GM23338 (cell line): ENCODE data around the gene ACSF3. TPM values are rescaled to one million over a fixed set of nuclear protein-coding genes. Genes with fewer than 3 reads are reported as not detected.

Experiments
- ATAC-seq: fragments of 200-7000 bp; cut with Tn5 transposase; 3 replicates; pipeline ENCODE4 v1.9.1; 2020
- DNase-seq: peaks from one replicate; pipeline ENCODE4 v3.0.0-alpha.2; 2015; ENCODE audit warnings: low spot score
- H2AFZ ChIP-seq: fragments of 200-600 bp; sonication (generic); 2 replicates; pipeline ENCODE4 v1.8.0; 2016; ENCODE audit warnings: antibody characterized with exemption, mild to moderate bottlenecking, moderate library complexity
- H3F3A ChIP-seq: fragments of 200-600 bp; sonication (generic); replicated peaks from 2 replicates; pipeline ENCODE4 v1.8.0; 2017; ENCODE audit warnings: antibody characterized with exemption, mixed run types, low read depth
- H3K27ac ChIP-seq: fragments of 200-600 bp; sonication (generic); 2 replicates; pipeline ENCODE4 v1.6.1; 2016; ENCODE audit warnings: low read depth
- H3K27me3 ChIP-seq: fragments of 200-600 bp; sonication (generic); 2 replicates; pipeline ENCODE4 v1.8.0; 2016; ENCODE audit warnings: mild to moderate bottlenecking, mixed run types, moderate library complexity; ENCODE audit not compliant: insufficient read depth
- H3K36me3 ChIP-seq: fragments of 200-600 bp; sonication (generic); 2 replicates; pipeline ENCODE4 v1.8.0; 2016; ENCODE audit warnings: mild to moderate bottlenecking; ENCODE audit not compliant: insufficient read depth
- H3K4me1 ChIP-seq: fragments of 200-600 bp; sonication (generic); 2 replicates; pipeline ENCODE4 v1.8.0; 2016; ENCODE audit warnings: mild to moderate bottlenecking, moderate library complexity; ENCODE audit not compliant: insufficient read depth
- H3K4me2 ChIP-seq: fragments of 200-600 bp; sonication (generic); 2 replicates; pipeline ENCODE4 v1.7.1; 2017; ENCODE audit warnings: mixed run types
- H3K4me3 ChIP-seq: fragments of 200-600 bp; sonication (generic); 2 replicates; pipeline ENCODE4 v1.6.1; 2016; ENCODE audit warnings: mixed run types
- H3K79me2 ChIP-seq: fragments of 200-600 bp; sonication (generic); replicated peaks from 2 replicates; pipeline ENCODE4 v1.8.0; 2017; ENCODE audit warnings: mild to moderate bottlenecking; ENCODE audit not compliant: insufficient read depth
- H3K9me2 ChIP-seq: fragments of 200-600 bp; sonication (generic); 2 replicates; pipeline ENCODE4 v1.8.0; 2017; ENCODE audit not compliant: insufficient read depth
- H4K20me1 ChIP-seq: fragments of 200-600 bp; sonication (generic); replicated peaks from 2 replicates; pipeline ENCODE4 v1.8.0; 2017; ENCODE audit warnings: mild to moderate bottlenecking; ENCODE audit not compliant: insufficient read depth
- H3K27ac Mint-ChIP-seq: 2 replicates; pipeline ENCODE4 v1.8.0; 2020; ENCODE audit warnings: inconsistent platforms, mild to moderate bottlenecking, moderate library complexity, mixed read lengths
- H3K27me3 Mint-ChIP-seq: 3 replicates; pipeline ENCODE4 v1.8.0; 2022; ENCODE audit warnings: low read depth, mild to moderate bottlenecking, moderate library complexity, mixed read lengths, inconsistent platforms; ENCODE audit not compliant: insufficient read depth, poor library complexity
- H3K36me3 Mint-ChIP-seq: 3 replicates; pipeline ENCODE4 v1.8.0; 2021; ENCODE audit warnings: low read depth, mild to moderate bottlenecking, inconsistent platforms, moderate library complexity, mixed read lengths
- H3K4me1 Mint-ChIP-seq: 3 replicates; pipeline ENCODE4 v1.8.0; 2020; ENCODE audit warnings: mild to moderate bottlenecking, inconsistent platforms, mixed read lengths
- H3K4me3 Mint-ChIP-seq: 3 replicates; pipeline ENCODE4 v1.8.0; 2021; ENCODE audit warnings: moderate library complexity, mild to moderate bottlenecking, inconsistent platforms, mixed read lengths
- H3K9me3 Mint-ChIP-seq: 3 replicates; pipeline ENCODE4 v1.8.0; 2020; ENCODE audit warnings: moderate library complexity, mild to moderate bottlenecking, inconsistent platforms, mixed read lengths
- CREB1 ChIP-seq: fragments of 250-450 bp; sonication (Bioruptor Pico); IDR thresholded peaks from 2 replicates; pipeline ENCODE4 v1.5.0; 2020; ENCODE audit warnings: low read depth, mild to moderate bottlenecking, moderate library complexity
- EZH2phosphoT487 ChIP-seq: fragments of 200-600 bp; sonication (generic); IDR thresholded peaks from one replicate; pipeline ENCODE4 v1.8.1; 2018; ENCODE audit warnings: antibody characterized with exemption; ENCODE audit not compliant: unreplicated experiment
- JUNB ChIP-seq: IDR thresholded peaks from one replicate; pipeline ENCODE4 v1.6.1; 2016; ENCODE audit warnings: antibody characterized with exemption; ENCODE audit not compliant: unreplicated experiment
- NANOG ChIP-seq: IDR thresholded peaks from 2 replicates; pipeline ENCODE4 v1.6.1; 2016; ENCODE audit warnings: antibody characterized with exemption, borderline replicate concordance
- POLR2AphosphoS5 ChIP-seq: IDR thresholded peaks from 2 replicates; pipeline ENCODE4 v1.6.1; 2016; ENCODE audit warnings: antibody characterized with exemption, low read depth
- STAT1 ChIP-seq: IDR thresholded peaks from one replicate; pipeline ENCODE4 v1.6.1; 2016; ENCODE audit warnings: antibody characterized with exemption; ENCODE audit not compliant: unreplicated experiment
- ZNF331 ChIP-seq: fragments of 250-450 bp; sonication (Bioruptor Pico); IDR thresholded peaks from 2 replicates; pipeline ENCODE4 v1.5.0; 2020; ENCODE audit warnings: low read depth, mild to moderate bottlenecking, moderate library complexity
- polyA plus RNA-seq: library from polyadenylated mRNA; unstranded; fragments of >200 nt; fragmentation: Nextera tagmentation; extraction: Ambion mirVana; gene quantifications from 2 replicates; pipeline ENCODE4 v1.2.1, GENCODE V29; 2016
- total RNA-seq: library from RNA; depleted of rRNA; stranded (reverse); fragments of >200 nt; shearing (Covaris generic); gene quantifications from 2 replicates; pipeline ENCODE4 v1.2.3, GENCODE V29; 2014
- TF ChIP-seq, protein P1 (sequence below): fragments of 250-450 bp; sonication (Bioruptor Pico); IDR thresholded peaks from 2 replicates; pipeline ENCODE4 v1.5.0; 2020; ENCODE audit warnings: mild to moderate bottlenecking, moderate library complexity
- TF ChIP-seq, protein P2 (sequence below), 2 experiments: fragments of 200-600 bp in 1 of 2; sonication (generic) in 1 of 2; conservative IDR thresholded peaks; 2 replicates each; pipeline versions ENCODE4 v1.5.1 to v1.6.1; 2016 to 2017; ENCODE audit warnings: antibody characterized with exemption in 2 of 2, low read depth in 2 of 2, mild to moderate bottlenecking in 2 of 2, moderate library complexity in 1 of 2
- TF ChIP-seq, protein P3 (sequence below): IDR thresholded peaks from 2 replicates; pipeline ENCODE4 v1.6.1; 2016; ENCODE audit warnings: antibody characterized with exemption
- TF ChIP-seq, protein P4 (sequence below): IDR thresholded peaks from one replicate; pipeline ENCODE4 v1.6.1; 2018; ENCODE audit warnings: antibody characterized with exemption; ENCODE audit not compliant: unreplicated experiment

The ACSF3 gene
- total and polyA plus RNA-seq, 2 experiments from 2014 or later, result 12.8 to 23.1 TPM

DNA sequence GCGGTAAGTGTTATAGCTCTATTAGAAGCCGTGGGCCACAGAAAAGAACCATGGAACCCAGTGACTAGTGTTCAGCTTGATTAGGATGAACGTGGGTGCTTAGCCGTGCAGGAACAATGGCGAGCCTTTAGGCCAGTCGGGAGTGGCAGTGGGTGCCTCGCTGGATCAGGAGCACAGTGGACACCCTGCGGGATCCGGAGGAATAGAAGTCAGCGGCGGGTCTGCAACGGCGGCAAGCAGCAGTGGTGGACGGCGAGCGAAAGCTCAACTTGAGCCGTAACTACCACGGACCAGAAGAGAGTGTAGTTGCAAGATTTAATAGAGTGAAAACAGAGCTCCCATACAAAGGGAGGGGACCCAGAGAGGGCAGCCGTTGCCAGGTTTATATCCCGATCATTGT, 40.6 kb downstream of the ACSF3 start (continued):
- TF ChIP-seq, protein P1, sequence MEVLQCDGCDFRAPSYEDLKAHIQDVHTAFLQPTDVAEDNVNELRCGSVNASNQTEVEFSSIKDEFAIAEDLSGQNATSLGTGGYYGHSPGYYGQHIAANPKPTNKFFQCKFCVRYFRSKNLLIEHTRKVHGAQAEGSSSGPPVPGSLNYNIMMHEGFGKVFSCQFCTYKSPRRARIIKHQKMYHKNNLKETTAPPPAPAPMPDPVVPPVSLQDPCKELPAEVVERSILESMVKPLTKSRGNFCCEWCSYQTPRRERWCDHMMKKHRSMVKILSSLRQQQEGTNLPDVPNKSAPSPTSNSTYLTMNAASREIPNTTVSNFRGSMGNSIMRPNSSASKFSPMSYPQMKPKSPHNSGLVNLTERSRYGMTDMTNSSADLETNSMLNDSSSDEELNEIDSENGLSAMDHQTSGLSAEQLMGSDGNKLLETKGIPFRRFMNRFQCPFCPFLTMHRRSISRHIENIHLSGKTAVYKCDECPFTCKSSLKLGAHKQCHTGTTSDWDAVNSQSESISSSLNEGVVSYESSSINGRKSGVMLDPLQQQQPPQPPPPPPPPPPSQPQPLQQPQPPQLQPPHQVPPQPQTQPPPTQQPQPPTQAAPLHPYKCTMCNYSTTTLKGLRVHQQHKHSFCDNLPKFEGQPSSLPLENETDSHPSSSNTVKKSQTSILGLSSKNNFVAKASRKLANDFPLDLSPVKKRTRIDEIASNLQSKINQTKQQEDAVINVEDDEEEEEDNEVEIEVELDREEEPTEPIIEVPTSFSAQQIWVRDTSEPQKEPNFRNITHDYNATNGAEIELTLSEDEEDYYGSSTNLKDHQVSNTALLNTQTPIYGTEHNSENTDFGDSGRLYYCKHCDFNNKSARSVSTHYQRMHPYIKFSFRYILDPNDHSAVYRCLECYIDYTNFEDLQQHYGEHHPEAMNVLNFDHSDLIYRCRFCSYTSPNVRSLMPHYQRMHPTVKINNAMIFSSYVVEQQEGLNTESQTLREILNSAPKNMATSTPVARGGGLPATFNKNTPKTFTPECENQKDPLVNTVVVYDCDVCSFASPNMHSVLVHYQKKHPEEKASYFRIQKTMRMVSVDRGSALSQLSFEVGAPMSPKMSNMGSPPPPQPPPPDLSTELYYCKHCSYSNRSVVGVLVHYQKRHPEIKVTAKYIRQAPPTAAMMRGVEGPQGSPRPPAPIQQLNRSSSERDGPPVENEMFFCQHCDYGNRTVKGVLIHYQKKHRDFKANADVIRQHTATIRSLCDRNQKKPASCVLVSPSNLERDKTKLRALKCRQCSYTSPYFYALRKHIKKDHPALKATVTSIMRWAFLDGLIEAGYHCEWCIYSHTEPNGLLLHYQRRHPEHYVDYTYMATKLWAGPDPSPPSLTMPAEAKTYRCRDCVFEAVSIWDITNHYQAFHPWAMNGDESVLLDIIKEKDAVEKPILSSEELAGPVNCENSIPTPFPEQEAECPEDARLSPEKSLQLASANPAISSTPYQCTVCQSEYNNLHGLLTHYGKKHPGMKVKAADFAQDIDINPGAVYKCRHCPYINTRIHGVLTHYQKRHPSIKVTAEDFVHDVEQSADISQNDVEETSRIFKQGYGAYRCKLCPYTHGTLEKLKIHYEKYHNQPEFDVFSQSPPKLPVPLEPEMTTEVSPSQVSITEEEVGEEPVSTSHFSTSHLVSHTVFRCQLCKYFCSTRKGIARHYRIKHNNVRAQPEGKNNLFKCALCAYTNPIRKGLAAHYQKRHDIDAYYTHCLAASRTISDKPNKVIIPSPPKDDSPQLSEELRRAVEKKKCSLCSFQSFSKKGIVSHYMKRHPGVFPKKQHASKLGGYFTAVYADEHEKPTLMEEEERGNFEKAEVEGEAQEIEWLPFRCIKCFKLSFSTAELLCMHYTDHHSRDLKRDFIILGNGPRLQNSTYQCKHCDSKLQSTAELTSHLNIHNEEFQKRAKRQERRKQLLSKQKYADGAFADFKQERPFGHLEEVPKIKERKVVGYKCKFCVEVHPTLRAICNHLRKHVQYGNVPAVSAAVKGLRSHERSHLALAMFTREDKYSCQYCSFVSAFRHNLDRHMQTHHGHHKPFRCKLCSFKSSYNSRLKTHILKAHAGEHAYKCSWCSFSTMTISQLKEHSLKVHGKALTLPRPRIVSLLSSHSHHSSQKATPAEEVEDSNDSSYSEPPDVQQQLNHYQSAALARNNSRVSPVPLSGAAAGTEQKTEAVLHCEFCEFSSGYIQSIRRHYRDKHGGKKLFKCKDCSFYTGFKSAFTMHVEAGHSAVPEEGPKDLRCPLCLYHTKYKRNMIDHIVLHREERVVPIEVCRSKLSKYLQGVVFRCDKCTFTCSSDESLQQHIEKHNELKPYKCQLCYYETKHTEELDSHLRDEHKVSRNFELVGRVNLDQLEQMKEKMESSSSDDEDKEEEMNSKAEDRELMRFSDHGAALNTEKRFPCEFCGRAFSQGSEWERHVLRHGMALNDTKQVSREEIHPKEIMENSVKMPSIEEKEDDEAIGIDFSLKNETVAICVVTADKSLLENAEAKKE (CRISPR knock-in tag), result no peak
- no peak for TF ChIP-seq NANOG
- no peak for TF ChIP-seq ZNF331 (CRISPR knock-in tag)
- no peak for TF ChIP-seq CREB1 (CRISPR knock-in tag)
- TF ChIP-seq POLR2AphosphoS5, result no peak
- no peak for TF ChIP-seq EZH2phosphoT487
- TF ChIP-seq STAT1, result no peak
- TF ChIP-seq, protein P2, sequence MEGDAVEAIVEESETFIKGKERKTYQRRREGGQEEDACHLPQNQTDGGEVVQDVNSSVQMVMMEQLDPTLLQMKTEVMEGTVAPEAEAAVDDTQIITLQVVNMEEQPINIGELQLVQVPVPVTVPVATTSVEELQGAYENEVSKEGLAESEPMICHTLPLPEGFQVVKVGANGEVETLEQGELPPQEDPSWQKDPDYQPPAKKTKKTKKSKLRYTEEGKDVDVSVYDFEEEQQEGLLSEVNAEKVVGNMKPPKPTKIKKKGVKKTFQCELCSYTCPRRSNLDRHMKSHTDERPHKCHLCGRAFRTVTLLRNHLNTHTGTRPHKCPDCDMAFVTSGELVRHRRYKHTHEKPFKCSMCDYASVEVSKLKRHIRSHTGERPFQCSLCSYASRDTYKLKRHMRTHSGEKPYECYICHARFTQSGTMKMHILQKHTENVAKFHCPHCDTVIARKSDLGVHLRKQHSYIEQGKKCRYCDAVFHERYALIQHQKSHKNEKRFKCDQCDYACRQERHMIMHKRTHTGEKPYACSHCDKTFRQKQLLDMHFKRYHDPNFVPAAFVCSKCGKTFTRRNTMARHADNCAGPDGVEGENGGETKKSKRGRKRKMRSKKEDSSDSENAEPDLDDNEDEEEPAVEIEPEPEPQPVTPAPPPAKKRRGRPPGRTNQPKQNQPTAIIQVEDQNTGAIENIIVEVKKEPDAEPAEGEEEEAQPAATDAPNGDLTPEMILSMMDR (conservative IDR thresholded peaks at IDR 0.05; ENCODE audit: low read depth in 2 of 2), result no peak

DNA sequence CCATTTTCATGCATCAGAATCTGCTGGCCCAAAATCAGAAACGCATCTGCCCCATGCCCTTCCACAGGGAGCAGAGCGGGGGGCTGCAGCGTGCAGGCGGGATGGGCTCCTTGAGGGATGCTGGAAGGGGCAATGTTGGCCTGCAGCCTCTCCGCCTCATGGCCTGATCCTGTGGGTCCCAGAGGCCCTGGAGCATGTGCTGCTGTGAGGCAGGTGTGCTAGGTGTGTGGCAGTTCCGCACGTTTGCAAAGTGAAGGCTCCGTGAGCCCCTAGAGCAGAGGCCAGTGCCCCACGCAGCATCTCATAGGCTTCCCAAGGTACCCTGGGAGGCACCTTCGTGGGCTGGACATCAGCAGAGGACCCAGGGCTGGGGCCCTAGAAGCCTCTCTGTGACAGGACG, 41.5 kb downstream of the ACSF3 start:
- Histone ChIP-seq H3K4me2 (no peak overlapping the region), H3K79me2 (0 out of 2 replicates have a peak, but pooled peaks cover 2% of the 10 kb centered on the region), H3K36me3 (no peaks in the 10 kb centered on the region), H3K27ac (no peak overlapping the region), H4K20me1 (no peaks in the 10 kb centered on the region), H3K27me3 (no peaks in the 10 kb centered on the region), H3K9me2 (no peaks in the 10 kb centered on the region), H3K4me1 (no peaks in the 10 kb centered on the region), H3K4me3 (no peak overlapping the region), H2AFZ (no peak overlapping the region), H3F3A (no peaks in the 10 kb centered on the region)
- ATAC-seq (no peak), DNase-seq (no peak)
- H3K4me1 Mint-ChIP-seq, result peaks cover 8% of the 10 kb centered on the region; the same call in 2 of the 3 replicates
- no peak overlapping the region for H3K4me3 Mint-ChIP-seq
- H3K27ac Mint-ChIP-seq, result no peak overlapping the region
- peaks cover 8% of the 10 kb centered on the region for H3K27me3 Mint-ChIP-seq
- H3K9me3 Mint-ChIP-seq, result peaks cover 2% of the 10 kb centered on the region; the same call in 1 of the 3 replicates
- H3K36me3 Mint-ChIP-seq, result peaks cover 23% of the 10 kb centered on the region
- TF ChIP-seq, protein P3, sequence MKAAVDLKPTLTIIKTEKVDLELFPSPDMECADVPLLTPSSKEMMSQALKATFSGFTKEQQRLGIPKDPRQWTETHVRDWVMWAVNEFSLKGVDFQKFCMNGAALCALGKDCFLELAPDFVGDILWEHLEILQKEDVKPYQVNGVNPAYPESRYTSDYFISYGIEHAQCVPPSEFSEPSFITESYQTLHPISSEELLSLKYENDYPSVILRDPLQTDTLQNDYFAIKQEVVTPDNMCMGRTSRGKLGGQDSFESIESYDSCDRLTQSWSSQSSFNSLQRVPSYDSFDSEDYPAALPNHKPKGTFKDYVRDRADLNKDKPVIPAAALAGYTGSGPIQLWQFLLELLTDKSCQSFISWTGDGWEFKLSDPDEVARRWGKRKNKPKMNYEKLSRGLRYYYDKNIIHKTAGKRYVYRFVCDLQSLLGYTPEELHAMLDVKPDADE, result no peak
- no peak for TF ChIP-seq JUNB
- no peak for TF ChIP-seq ZNF331 (CRISPR knock-in tag)
- TF ChIP-seq NANOG, result no peak
- no peak for TF ChIP-seq STAT1
- TF ChIP-seq, protein P4, sequence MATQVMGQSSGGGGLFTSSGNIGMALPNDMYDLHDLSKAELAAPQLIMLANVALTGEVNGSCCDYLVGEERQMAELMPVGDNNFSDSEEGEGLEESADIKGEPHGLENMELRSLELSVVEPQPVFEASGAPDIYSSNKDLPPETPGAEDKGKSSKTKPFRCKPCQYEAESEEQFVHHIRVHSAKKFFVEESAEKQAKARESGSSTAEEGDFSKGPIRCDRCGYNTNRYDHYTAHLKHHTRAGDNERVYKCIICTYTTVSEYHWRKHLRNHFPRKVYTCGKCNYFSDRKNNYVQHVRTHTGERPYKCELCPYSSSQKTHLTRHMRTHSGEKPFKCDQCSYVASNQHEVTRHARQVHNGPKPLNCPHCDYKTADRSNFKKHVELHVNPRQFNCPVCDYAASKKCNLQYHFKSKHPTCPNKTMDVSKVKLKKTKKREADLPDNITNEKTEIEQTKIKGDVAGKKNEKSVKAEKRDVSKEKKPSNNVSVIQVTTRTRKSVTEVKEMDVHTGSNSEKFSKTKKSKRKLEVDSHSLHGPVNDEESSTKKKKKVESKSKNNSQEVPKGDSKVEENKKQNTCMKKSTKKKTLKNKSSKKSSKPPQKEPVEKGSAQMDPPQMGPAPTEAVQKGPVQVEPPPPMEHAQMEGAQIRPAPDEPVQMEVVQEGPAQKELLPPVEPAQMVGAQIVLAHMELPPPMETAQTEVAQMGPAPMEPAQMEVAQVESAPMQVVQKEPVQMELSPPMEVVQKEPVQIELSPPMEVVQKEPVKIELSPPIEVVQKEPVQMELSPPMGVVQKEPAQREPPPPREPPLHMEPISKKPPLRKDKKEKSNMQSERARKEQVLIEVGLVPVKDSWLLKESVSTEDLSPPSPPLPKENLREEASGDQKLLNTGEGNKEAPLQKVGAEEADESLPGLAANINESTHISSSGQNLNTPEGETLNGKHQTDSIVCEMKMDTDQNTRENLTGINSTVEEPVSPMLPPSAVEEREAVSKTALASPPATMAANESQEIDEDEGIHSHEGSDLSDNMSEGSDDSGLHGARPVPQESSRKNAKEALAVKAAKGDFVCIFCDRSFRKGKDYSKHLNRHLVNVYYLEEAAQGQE, result no peak
- TF ChIP-seq POLR2AphosphoS5, result no peak
- no peak for TF ChIP-seq EZH2phosphoT487
